ENCODE measurements around the gene ZMYND8. TPM values are rescaled to one million over a fixed set of nuclear protein-coding genes. Genes with fewer than 3 reads are reported as not detected.

ZMYND8 gene
- total RNA-seq, 1 donor from 2014 or later, result 19.2 TPM

- Histone ChIP-seq H3K36me3 (ENCODE audit: control insufficient read depth, insufficient read depth, low read length) (peaks cover 1% of the 10 kb centered on the region), H3K4me3 (ENCODE audit: low read depth, low read length) (no peak overlapping the region), H3K27me3 (ENCODE audit: control insufficient read depth, insufficient read depth, low read length) (no peaks in the 10 kb centered on the region)
- no peak for TF ChIP-seq CTCF (IDR thresholded peaks at IDR 0.05; ENCODE audit: insufficient read depth, low read length, poor library complexity, severe bottlenecking)
- DNase-seq (ENCODE audit: low read depth), result no peak
Observed at GRCh38 chr20:47239719-47240067, 116.8 kb downstream of the ZMYND8 start.

- Histone ChIP-seq H3K27me3 (ENCODE audit: control insufficient read depth, insufficient read depth, low read length) (no peaks in the 10 kb centered on the region), H3K36me3 (ENCODE audit: control insufficient read depth, insufficient read depth, low read length) (peaks cover 4% of the 10 kb centered on the region), H3K4me3 (ENCODE audit: low read depth, low read length) (no peak overlapping the region)
- no peak for TF ChIP-seq CTCF (IDR thresholded peaks at IDR 0.05; ENCODE audit: insufficient read depth, low read length, poor library complexity, severe bottlenecking)
- no peak for DNase-seq (ENCODE audit: low read depth)
Observed at GRCh38 chr20:47238780-47239718, 117.5 kb downstream of the ZMYND8 start.

DNA sequence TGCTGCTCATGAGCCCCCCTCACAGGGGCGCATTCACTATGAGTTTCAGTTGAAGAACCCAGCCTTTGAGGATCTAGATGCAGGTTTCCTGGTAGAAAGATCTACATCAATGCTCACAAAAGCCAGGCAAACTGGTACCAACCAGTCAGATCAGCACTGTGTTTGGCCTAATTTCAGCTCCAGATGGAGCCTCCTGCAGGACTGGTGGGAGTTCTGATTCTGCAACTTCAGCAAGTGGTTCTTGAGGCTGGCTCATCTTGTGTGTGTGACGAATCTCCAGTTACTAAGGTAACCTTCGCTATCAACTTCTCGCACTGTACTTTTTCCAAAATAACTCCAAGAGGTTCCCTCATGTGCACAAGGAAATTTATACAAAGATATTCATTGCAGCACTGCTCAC is 118.8 kb downstream of the ZMYND8 start:
- no peak for DNase-seq (ENCODE audit: low read depth)
- H3K27me3 ChIP-seq (ENCODE audit: control insufficient read depth, insufficient read depth, low read length), result no peaks in the 10 kb centered on the region
- TF ChIP-seq CTCF (IDR thresholded peaks at IDR 0.05; ENCODE audit: insufficient read depth, low read length, poor library complexity, severe bottlenecking), result no peak
- no peak overlapping the region for H3K4me3 ChIP-seq (ENCODE audit: low read depth, low read length)
- H3K36me3 ChIP-seq (ENCODE audit: control insufficient read depth, insufficient read depth, low read length), result peaks cover 4% of the 10 kb centered on the region

- Histone ChIP-seq H3K27me3 (ENCODE audit: control insufficient read depth, insufficient read depth, low read length) (no peaks in the 10 kb centered on the region), H3K4me3 (ENCODE audit: low read depth, low read length) (no peak overlapping the region), H3K36me3 (ENCODE audit: control insufficient read depth, insufficient read depth, low read length) (peaks cover 4% of the 10 kb centered on the region)
- no peak for TF ChIP-seq CTCF (IDR thresholded peaks at IDR 0.05; ENCODE audit: insufficient read depth, low read length, poor library complexity, severe bottlenecking)
- no peak for DNase-seq (ENCODE audit: low read depth)
Observed at GRCh38 chr20:47236639-47236900, 119.9 kb downstream of the ZMYND8 start.

- no peak for DNase-seq (ENCODE audit: low read depth)
- Histone ChIP-seq H3K36me3 (ENCODE audit: control insufficient read depth, insufficient read depth, low read length) (peaks cover 4% of the 10 kb centered on the region), H3K4me3 (ENCODE audit: low read depth, low read length) (no peak overlapping the region), H3K27me3 (ENCODE audit: control insufficient read depth, insufficient read depth, low read length) (no peaks in the 10 kb centered on the region)
- TF ChIP-seq CTCF (IDR thresholded peaks at IDR 0.05; ENCODE audit: insufficient read depth, low read length, poor library complexity, severe bottlenecking), result no peak
Observed at GRCh38 chr20:47235853-47236638, 120.5 kb downstream of the ZMYND8 start.

Data from kidney epithelial cell (primary cell).